Vagina (tissue), 2 donors: ENCODE data around the gene MED14. TPM values are rescaled to one million over a fixed set of nuclear protein-coding genes. Genes with fewer than 3 reads are reported as not detected.
"Not testable (repeated sequence)": the region's sequence is repeated elsewhere in the genome, so short reads cannot be mapped to it uniquely, and the experiment has no call there.

Experiments used
- DNase-seq, 2 donors: peaks; one replicate each; pipeline ENCODE4 v3.0.0-alpha.2; 2017; ENCODE audit errors: extremely low spot score in 2 of 2
- H3K27ac ChIP-seq: fragments of 200-600 bp; sonication (generic); one replicate; pipeline ENCODE4 v1.5.1; 2019
- H3K27me3 ChIP-seq: fragments of 200-600 bp; sonication (generic); one replicate; pipeline ENCODE4 v1.5.1; 2019
- H3K36me3 ChIP-seq, 2 donors: fragments of 200-600 bp; sonication (generic); one replicate each; pipeline ENCODE4 v1.5.1; 2017 to 2019
- H3K4me1 ChIP-seq: fragments of 200-600 bp; sonication (generic); one replicate; pipeline ENCODE4 v1.5.1; 2019
- H3K4me3 ChIP-seq, 2 donors: fragments of 200-600 bp; sonication (generic); 1 replicate in 1 of 2; 2 replicates in 1 of 2; pipeline ENCODE4 v1.5.1; 2016 to 2019
- H3K9me3 ChIP-seq: fragments of 200-600 bp; sonication (generic); one replicate; pipeline ENCODE4 v1.5.1; 2019
- CTCF ChIP-seq, 3 experiments: fragments of 450-650 bp in 2 of 3; fragments of 200-600 bp in 1 of 3; sonication (generic) in 1 of 3; IDR thresholded peaks; one replicate each; pipeline ENCODE4 v1.5.1; 2017 to 2019; ENCODE audit warnings: antibody characterized with exemption in 3 of 3, mild to moderate bottlenecking in 2 of 3, moderate library complexity in 2 of 3
- POLR2A ChIP-seq, 2 donors: fragments of 450-650 bp; IDR thresholded peaks; one replicate each; pipeline ENCODE4 v1.6.1; 2017; ENCODE audit warnings: antibody characterized with exemption in 2 of 2, mild to moderate bottlenecking in 2 of 2, moderate library complexity in 2 of 2
- POLR2AphosphoS5 ChIP-seq, 2 donors: sonication (generic); formaldehyde crosslinking; IDR thresholded peaks; one replicate each; pipeline ENCODE4 v1.9.0; 2017; ENCODE audit warnings: antibody characterized with exemption in 2 of 2, mild to moderate bottlenecking in 2 of 2, low read depth in 1 of 2; ENCODE audit not compliant: insufficient read depth in 1 of 2
- intact Hi-C: fragments of 100-400 bp; cut with DNase I; formaldehyde crosslinking; loops from one replicate; pipeline ENCODE4 v1.15.1; 2023
- total RNA-seq: library from RNA; depleted of rRNA; stranded (reverse); fragments of >200 nt; gene quantifications from one replicate; pipeline ENCODE4 v1.2.3, GENCODE V29; 2016

Gene MED14
- total RNA-seq = 36.3 TPM

- H3K36me3 ChIP-seq = no peaks in the 10 kb centered on the region
- peak within 1 kb of the TSS; percentile 91 for H3K27ac ChIP-seq
- intact Hi-C loops = no loop called here
- peaks cover 25% of the 10 kb centered on the region for H3K4me1 ChIP-seq
- H3K9me3 ChIP-seq = no peaks in the 10 kb centered on the region
- peak in 1 of 2 donors; percentile 53 for TF ChIP-seq POLR2A (IDR thresholded peaks at IDR 0.05)
- TF ChIP-seq POLR2AphosphoS5 (IDR thresholded peaks at IDR 0.05; ENCODE audit: insufficient read depth in 1 of 2, low read depth in 1 of 2) = peak; percentile 54 to 92
- peak in 2 of 3 experiments; percentile 14 to 58 for TF ChIP-seq CTCF (IDR thresholded peaks at IDR 0.05)
- no peak for DNase-seq
- peak within 1 kb of the TSS; percentile 58 to 80 for H3K4me3 ChIP-seq
- H3K27me3 ChIP-seq = no peaks in the 10 kb centered on the region
Measured at GRCh38 chrX:40735325-40736169, at the start of gene MED14. TSS of gene MED14 (minus strand) at chrX:40735542. CDS start at chrX:40735412, 130 bp downstream.

DNA sequence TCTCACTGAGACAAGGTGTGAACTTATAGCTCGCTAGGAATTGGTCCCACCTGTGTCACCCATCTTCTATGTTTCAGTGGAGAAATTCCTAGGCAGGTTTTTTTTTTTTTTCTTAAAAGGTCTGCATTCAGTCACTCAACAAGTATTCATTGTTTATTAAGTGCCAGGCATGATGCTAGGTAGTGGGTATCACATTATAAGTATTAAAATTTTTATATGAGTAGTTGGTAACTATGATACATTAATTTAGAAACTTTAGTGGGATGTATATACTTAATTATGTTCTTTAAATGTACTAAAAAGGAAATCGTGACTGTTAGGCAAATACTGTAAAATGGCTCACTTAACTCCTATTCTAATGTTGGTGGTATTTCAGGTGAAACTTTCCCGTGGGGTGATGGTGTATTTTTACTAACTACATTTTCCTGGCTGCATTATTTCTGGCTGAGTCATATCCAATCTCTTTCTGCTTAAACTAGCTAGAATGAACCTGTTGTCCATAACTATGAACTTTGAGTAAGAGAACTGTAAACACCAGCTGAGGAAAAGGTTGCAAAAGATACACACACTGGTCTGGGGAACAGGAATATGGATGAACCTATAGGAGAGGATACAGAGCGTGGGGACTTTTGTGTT lies 49.3 kb upstream of the MED14 start:
- Histone ChIP-seq H3K27ac (no peak overlapping the region), H3K27me3 (no peaks in the 10 kb centered on the region), H3K9me3 (no peaks in the 10 kb centered on the region), H3K36me3 (no peaks in the 10 kb centered on the region), H3K4me1 (no peaks in the 10 kb centered on the region), H3K4me3 (no peak overlapping the region)
- TF ChIP-seq POLR2A (IDR thresholded peaks at IDR 0.05) = no peak
- no peak for TF ChIP-seq CTCF (IDR thresholded peaks at IDR 0.05)
- TF ChIP-seq POLR2AphosphoS5 (IDR thresholded peaks at IDR 0.05; ENCODE audit: insufficient read depth in 1 of 2, low read depth in 1 of 2) = no peak
- no peak for DNase-seq
- intact Hi-C loops = no loop called here

GRCh38 chrX:40782644-40783259 lies 47.4 kb upstream of the MED14 start:
- H3K9me3 ChIP-seq, H3K36me3 ChIP-seq, H3K4me1 ChIP-seq, intact Hi-C loops, H3K27me3 ChIP-seq, DNase-seq, H3K27ac ChIP-seq, H3K4me3 ChIP-seq: not testable (repeated sequence)

- H3K27me3 ChIP-seq = no peaks in the 10 kb centered on the region
- DNase-seq = no peak
- no peaks in the 10 kb centered on the region for H3K9me3 ChIP-seq
- no peak overlapping the region for H3K27ac ChIP-seq
- TF ChIP-seq POLR2A (IDR thresholded peaks at IDR 0.05) (no peak), POLR2AphosphoS5 (IDR thresholded peaks at IDR 0.05; ENCODE audit: insufficient read depth in 1 of 2, low read depth in 1 of 2) (no peak), CTCF (IDR thresholded peaks at IDR 0.05) (no peak)
- intact Hi-C loops = no loop called here
- no peaks in the 10 kb centered on the region for H3K4me1 ChIP-seq
- H3K36me3 ChIP-seq = no peaks in the 10 kb centered on the region
- H3K4me3 ChIP-seq = no peak overlapping the region
Measured at GRCh38 chrX:40780951-40781350, 45.6 kb upstream of the MED14 start.

- no peaks in the 10 kb centered on the region for H3K36me3 ChIP-seq
- TF ChIP-seq CTCF (IDR thresholded peaks at IDR 0.05) (no peak), POLR2AphosphoS5 (IDR thresholded peaks at IDR 0.05; ENCODE audit: insufficient read depth in 1 of 2, low read depth in 1 of 2) (no peak), POLR2A (IDR thresholded peaks at IDR 0.05) (no peak)
- no peaks in the 10 kb centered on the region for H3K9me3 ChIP-seq
- no peak overlapping the region for H3K27ac ChIP-seq
- intact Hi-C loops = no loop called here
- no peaks in the 10 kb centered on the region for H3K4me1 ChIP-seq
- H3K4me3 ChIP-seq = no peak overlapping the region
- no peak for DNase-seq
- no peaks in the 10 kb centered on the region for H3K27me3 ChIP-seq
Measured at GRCh38 chrX:40780082-40780481, 44.7 kb upstream of the MED14 start.
